HepG2 (cell line): ENCODE data around the gene RER1. TPM values are rescaled to one million over a fixed set of nuclear protein-coding genes. Genes with fewer than 3 reads are reported as not detected.

Experiments used
- ATAC-seq: fragments of 200-7000 bp; cut with Tn5 transposase; 3 replicates; pipeline ENCODE4 v1.9.1; 2020; ENCODE audit warnings: mild to moderate bottlenecking, moderate library complexity
- BruUV-seq: library from RNA; stranded (reverse); fragments of 400-500 nt; replicated peaks from 2 replicates; lab custom pipeline; 2021; lab: Mats Ljungman, UMichigan
- CTCF ChIA-PET: fragments of 300-600 bp; formaldehyde crosslinking; extraction: SDS; loops from one replicate; lab custom pipeline; 2021; ENCODE audit warnings: low total read pairs, inconsistent platforms, low intra/inter-chr PET ratio; lab: Yijun Ruan, JAX
- POLR2A ChIA-PET: fragments of 350-600 bp; sonication (Branson Sonifier 250); formaldehyde crosslinking; loops from one replicate; lab custom pipeline; 2020; ENCODE audit warnings: antibody characterized with exemption, inconsistent platforms; lab: Yijun Ruan, JAX
- DNase-seq: peaks from one replicate; pipeline ENCODE4 v3.0.0-alpha.2; 2015; ENCODE audit warnings: low spot score
- FAIRE-seq: peaks from 3 replicates; lab custom pipeline; 2011; peaks lifted over from hg19 to GRCh38; lab: Jason Lieb, UNC
- H2AFZ ChIP-seq: one replicate; pipeline ENCODE4 v1.6.1; 2011; ENCODE audit warnings: low read length, inconsistent platforms
- H3K27ac ChIP-seq: fragments of 300-600 bp; 3 replicates; pipeline ENCODE4 v1.8.0; 2011; ENCODE audit warnings: mixed run types, mild to moderate bottlenecking, mixed read lengths, low read length, inconsistent platforms; ENCODE audit not compliant: insufficient read depth; ENCODE audit errors: extremely low read length
- H3K27me3 ChIP-seq, 2 experiments: fragments of 200-600 bp in 1 of 2; 2 replicates in 1 of 2; 3 replicates in 1 of 2; pipeline versions ENCODE4 v1.6.0 to v1.8.0; 2011; ENCODE audit warnings: low read length in 2 of 2, mild to moderate bottlenecking in 2 of 2, moderate library complexity in 2 of 2, inconsistent platforms in 1 of 2; ENCODE audit not compliant: insufficient read depth in 2 of 2, control insufficient read depth in 1 of 2
- H3K36me3 ChIP-seq, 2 experiments: fragments of 200-600 bp in 1 of 2; replicated peaks in 1 of 2; 2 replicates in 1 of 2; 3 replicates in 1 of 2; pipeline versions ENCODE4 v1.5.1 to v1.8.0; 2011; ENCODE audit warnings: low read length in 2 of 2, inconsistent platforms in 1 of 2; ENCODE audit not compliant: insufficient read depth in 2 of 2, control insufficient read depth in 1 of 2
- H3K4me1 ChIP-seq: 2 replicates; pipeline ENCODE4 v1.5.1; 2012; ENCODE audit warnings: low read length, inconsistent platforms; ENCODE audit not compliant: insufficient read depth
- H3K4me2 ChIP-seq: 2 replicates; pipeline ENCODE4 v1.6.0; 2011; ENCODE audit warnings: low read depth, low read length, inconsistent platforms
- H3K4me3 ChIP-seq, 3 experiments: fragments of 200-600 bp in 1 of 3; sonication (generic), shearing (Covaris generic) in 1 of 3; replicated peaks in 1 of 3; 2 replicates each; pipeline ENCODE4 v1.5.1; 2011 to 2016; ENCODE audit warnings: low read length in 3 of 3, inconsistent platforms in 2 of 3, low read depth in 2 of 3, mild to moderate bottlenecking in 2 of 3, control low read depth in 1 of 3, mixed read lengths in 1 of 3; ENCODE audit not compliant: insufficient read depth in 1 of 3
- H3K79me2 ChIP-seq: one replicate; pipeline ENCODE4 v1.6.1; 2011; ENCODE audit warnings: low read length, inconsistent platforms; ENCODE audit not compliant: insufficient read depth
- H3K9ac ChIP-seq: 2 replicates; pipeline ENCODE4 v1.6.0; 2011; ENCODE audit warnings: mild to moderate bottlenecking, low read depth, low read length, inconsistent platforms; ENCODE audit not compliant: insufficient read depth
- H3K9me3 ChIP-seq: 2 replicates; pipeline ENCODE4 v1.5.1; 2012; ENCODE audit warnings: mild to moderate bottlenecking, low read length
- H4K20me1 ChIP-seq: 2 replicates; pipeline ENCODE4 v1.6.0; 2011; ENCODE audit warnings: inconsistent platforms, mild to moderate bottlenecking, low read length, moderate library complexity; ENCODE audit not compliant: insufficient read depth
- CREB1 ChIP-seq, 2 experiments: fragments of 450-650 bp in 1 of 2; IDR thresholded peaks; 2 replicates each; pipeline ENCODE4 v1.6.1; 2016 to 2017; ENCODE audit warnings: control low read depth in 1 of 2, mild to moderate bottlenecking in 1 of 2, missing compliant biosample characterization in 1 of 2, missing genetic modification characterization in 1 of 2
- MAFF ChIP-seq: IDR thresholded peaks from 2 replicates; pipeline ENCODE4 v1.6.1; 2011; ENCODE audit warnings: low read depth, low read length, improper control_type of control experiment
- MBD4 ChIP-seq: IDR thresholded peaks from 2 replicates; pipeline ENCODE4 v1.6.1; 2012; ENCODE audit warnings: low read length, inconsistent platforms, borderline replicate concordance
- MED8 ChIP-seq: sonication (generic); formaldehyde crosslinking; IDR thresholded peaks from 2 replicates; pipeline ENCODE4 v1.8.1; 2023; ENCODE audit warnings: mild to moderate bottlenecking, missing genetic modification reagents; ENCODE audit not compliant: insufficient replicate concordance
- MLX ChIP-seq: IDR thresholded peaks from 2 replicates; pipeline ENCODE4 v1.6.1; 2016
- MTA3 ChIP-seq: sonication (generic); formaldehyde crosslinking; IDR thresholded peaks from 2 replicates; pipeline ENCODE4 v1.4.0; 2020; ENCODE audit warnings: missing genetic modification reagents
- NFE2 ChIP-seq: sonication (generic); formaldehyde crosslinking; IDR thresholded peaks from 2 replicates; pipeline ENCODE4 v1.4.0; 2020; ENCODE audit warnings: missing genetic modification reagents
- RFX3 ChIP-seq: IDR thresholded peaks from 2 replicates; pipeline ENCODE4 v1.6.1; 2016; ENCODE audit warnings: missing biosample characterization, missing genetic modification reagents
- TOPORS ChIP-seq: sonication (generic); formaldehyde crosslinking; IDR thresholded peaks from 2 replicates; pipeline ENCODE4 v1.8.0; 2023; ENCODE audit warnings: mild to moderate bottlenecking, missing genetic modification reagents
- WIZ ChIP-seq: sonication (generic); formaldehyde crosslinking; IDR thresholded peaks from 2 replicates; pipeline ENCODE4 v1.5.1; 2020; ENCODE audit warnings: mild to moderate bottlenecking, missing genetic modification reagents
- ZMAT3 ChIP-seq: sonication (generic); formaldehyde crosslinking; conservative IDR thresholded peaks from 2 replicates; pipeline ENCODE4 v1.7.0; 2021; ENCODE audit warnings: missing genetic modification reagents
- ZMYM2 ChIP-seq: sonication (generic); formaldehyde crosslinking; IDR thresholded peaks from 2 replicates; pipeline ENCODE4 v1.8.0; 2022; ENCODE audit warnings: mild to moderate bottlenecking, missing genetic modification reagents
- ZNF33A ChIP-seq: sonication (generic); formaldehyde crosslinking; IDR thresholded peaks from 2 replicates; pipeline ENCODE4 v1.5.1; 2020; ENCODE audit warnings: missing genetic modification reagents, mild to moderate bottlenecking, moderate library complexity, borderline replicate concordance
- ZNF878 ChIP-seq: sonication (generic); formaldehyde crosslinking; IDR thresholded peaks from 2 replicates; pipeline ENCODE4 v1.8.1; 2023; ENCODE audit warnings: mild to moderate bottlenecking, missing genetic modification reagents, moderate library complexity
- WGBS: methylation state at CpG from one replicate; pipeline ENCODE4 v1.1.6; 2017; ENCODE audit warnings: low lambda C conversion rate; 5-methylcytosine and 5-hydroxymethylcytosine counted together
- in situ Hi-C: cut with HindIII; loops from 2 replicates; pipeline ENCODE4 v1.10.0; 2017; ENCODE audit warnings: low pct_unique_long_range_greater_than_20kb; ENCODE audit not compliant: extremely low pct_ligation_motif_present
- intact Hi-C: fragments of 100-400 bp; cut with micrococcal nuclease; formaldehyde crosslinking; loops from one replicate; pipeline ENCODE4 v1.10.0; 2022; ENCODE audit not compliant: unreplicated experiment
- polyA plus RNA-seq, 8 experiments: library from polyadenylated mRNA; depleted of rRNA in 3 of 8; stranded (reverse) in 7 of 8; unstranded in 1 of 8; fragments of >200 nt; fragmentation: Illumina TruSeq in 4 of 8; extraction: Trizol in 4 of 8; gene quantifications; 2 replicates each; pipeline versions ENCODE4 v1.2.1 to v1.2.3, GENCODE V29; 2011 to 2016; ENCODE audit warnings: low read depth in 4 of 8, missing spikeins in 1 of 8, mixed read lengths in 1 of 8; ENCODE audit not compliant: insufficient read depth in 1 of 8
- total RNA-seq, 5 experiments: library from RNA; depleted of rRNA; stranded (reverse); fragments of >200 nt; fragmentation: Illumina TruSeq; extraction: Trizol; gene quantifications; 2 replicates each; pipeline ENCODE4 v1.2.3, GENCODE V29; 2016; ENCODE audit warnings: low read depth in 1 of 5
- TF ChIP-seq, protein P1 (sequence below): sonication (generic); formaldehyde crosslinking; IDR thresholded peaks from 2 replicates; pipeline ENCODE4 v1.4.0; 2020; ENCODE audit warnings: mild to moderate bottlenecking, low read depth, missing genetic modification reagents

The RER1 gene
- total and polyA plus RNA-seq, 2 of the 13 experiments (the other 11 are each of a cell fraction or from before 2014, with no cell fraction given): 128 to 164 TPM

DNA sequence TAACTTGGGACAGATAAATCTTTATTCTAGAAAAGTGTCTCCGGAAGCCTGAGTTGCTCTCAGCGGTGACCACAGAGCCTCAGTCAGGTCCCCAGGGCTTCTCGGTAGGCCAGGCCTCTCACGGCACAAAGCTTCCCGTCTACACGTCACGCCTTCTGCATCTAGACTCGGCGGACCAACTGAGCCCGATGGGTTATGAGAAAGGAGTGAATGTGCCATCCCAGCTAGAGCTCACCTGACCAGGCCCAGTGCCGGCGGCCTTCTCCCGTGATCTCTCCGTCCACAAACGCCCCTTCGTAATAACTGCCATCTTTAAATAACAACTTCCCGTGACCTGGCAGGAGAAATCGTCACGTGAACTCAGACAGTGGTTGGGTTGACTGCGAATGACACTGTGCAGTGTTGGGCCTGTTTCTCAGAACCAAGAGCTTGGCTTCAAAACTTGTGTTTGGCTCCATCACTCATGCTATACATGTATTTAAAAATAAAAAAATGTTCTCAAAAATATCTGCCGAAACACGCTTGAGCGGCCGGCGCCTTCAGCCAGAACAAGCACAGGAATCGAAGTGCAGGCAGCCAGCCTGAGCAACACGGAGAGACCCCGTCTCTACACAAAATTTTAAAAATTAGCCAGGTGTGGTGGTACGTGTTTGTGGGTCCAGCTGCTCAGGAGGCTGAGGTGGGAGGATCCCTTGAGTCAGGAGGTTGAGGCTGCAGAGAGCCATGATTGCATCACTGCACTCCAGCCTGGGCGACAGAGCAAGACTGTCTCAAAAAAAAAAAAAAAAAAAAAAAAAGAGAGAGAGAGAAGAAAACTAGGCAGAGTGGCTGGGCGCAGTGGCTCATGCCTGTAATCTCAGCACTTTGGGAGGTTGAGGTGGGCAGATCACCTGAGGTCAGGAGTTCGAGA, 3.4 kb upstream of the RER1 start:
- Histone ChIP-seq H3K4me2 (no peak overlapping the region), H3K9me3 (no peaks in the 10 kb centered on the region), H3K4me3 (no peak overlapping the region), H2AFZ (no peak overlapping the region), H3K4me1 (peaks cover 40% of the 10 kb centered on the region)
- CTCF ChIA-PET: no interaction called here
- TF ChIP-seq MED8 (no peak), MTA3 (CRISPR knock-in tag) (no peak), MLX (CRISPR knock-in tag) (no peak), ZMAT3 (CRISPR knock-in tag) (no peak), TOPORS (CRISPR knock-in tag) (no peak), MAFF (no peak), MBD4 (no peak), ZMYM2 (CRISPR knock-in tag) (no peak), RFX3 (CRISPR knock-in tag) (no peak), ZNF33A (CRISPR knock-in tag) (no peak), NFE2 (CRISPR knock-in tag) (no peak), CREB1 (IDR thresholded peaks at IDR 0.05) (no peak), CREB1 (CRISPR knock-in tag; IDR thresholded peaks at IDR 0.05) (no peak), WIZ (CRISPR knock-in tag) (no peak), ZNF878 (CRISPR knock-in tag) (no peak)
- TF ChIP-seq, protein P1, sequence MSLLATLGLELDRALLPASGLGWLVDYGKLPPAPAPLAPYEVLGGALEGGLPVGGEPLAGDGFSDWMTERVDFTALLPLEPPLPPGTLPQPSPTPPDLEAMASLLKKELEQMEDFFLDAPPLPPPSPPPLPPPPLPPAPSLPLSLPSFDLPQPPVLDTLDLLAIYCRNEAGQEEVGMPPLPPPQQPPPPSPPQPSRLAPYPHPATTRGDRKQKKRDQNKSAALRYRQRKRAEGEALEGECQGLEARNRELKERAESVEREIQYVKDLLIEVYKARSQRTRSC: no peak
- TF ChIP-seq, all 625 proteins: peak for 0
- no peak for DNase-seq
- no peak for FAIRE-seq
- Histone ChIP-seq H3K27ac (no peak overlapping the region), H4K20me1 (no peaks in the 10 kb centered on the region), H3K36me3 (0 out of 5 replicates have a peak, but pooled peaks cover 0 to 3% of the 10 kb centered on the region in 2 experiments), H3K27me3 (no peaks in the 10 kb centered on the region; a peak in 1 of 5 replicates), H3K9ac (no peak overlapping the region), H3K79me2 (peaks cover 18% of the 10 kb centered on the region)
- ATAC-seq: no peak
- POLR2A ChIA-PET: interaction anchor here (1.7 kb wide), 1 partner anchor 193 kb away, joined by 6 read pairs; the partner anchor contains the start of gene FAAP20
- 98% methylated on average over 32 of the region's 32 CpGs for WGBS
- BruUV-seq: no TSS peak
- intact Hi-C loops (no loop called here), in situ Hi-C loops (no loop called here)
